ENCODE results near the gene TBC1D10A.

The TBC1D10A gene

DNA sequence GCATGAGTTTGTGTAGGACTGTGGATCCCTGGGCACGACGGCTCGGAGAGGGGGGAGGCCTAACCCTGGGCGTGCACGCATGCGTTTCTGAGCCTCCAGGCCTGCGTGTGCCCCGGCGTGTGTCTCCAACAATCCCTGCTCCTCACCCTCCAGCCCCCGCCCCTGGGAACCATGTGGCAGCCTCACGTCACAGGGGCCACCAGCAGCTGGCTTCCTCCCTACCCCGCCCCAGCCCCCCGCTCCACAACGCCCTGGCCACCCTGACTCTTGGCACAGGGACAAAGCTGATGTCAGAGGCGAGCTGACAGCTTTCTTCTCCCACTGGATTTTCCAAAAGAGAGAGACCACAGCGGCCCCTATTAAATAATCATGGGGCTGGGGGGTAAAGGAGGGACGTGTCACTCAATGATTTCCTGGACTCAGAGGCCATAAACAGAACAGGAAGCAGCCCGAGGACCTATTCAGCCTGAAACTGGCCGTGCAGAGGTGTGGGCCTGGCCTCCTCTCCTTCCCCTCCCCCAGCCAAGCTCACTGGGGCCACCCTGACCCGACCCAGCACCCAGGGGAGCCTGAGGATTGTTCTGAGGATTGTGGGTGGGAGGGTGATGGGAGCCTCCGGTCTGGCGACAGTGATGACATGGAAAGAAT lies 73.4 kb downstream of the TBC1D10A start (continued):
- peak; percentile 77 for TF ChIP-seq GLIS1 (tag by site-specific recombination; IDR thresholded peaks at IDR 0.05)
- TF ChIP-seq, protein P1, sequence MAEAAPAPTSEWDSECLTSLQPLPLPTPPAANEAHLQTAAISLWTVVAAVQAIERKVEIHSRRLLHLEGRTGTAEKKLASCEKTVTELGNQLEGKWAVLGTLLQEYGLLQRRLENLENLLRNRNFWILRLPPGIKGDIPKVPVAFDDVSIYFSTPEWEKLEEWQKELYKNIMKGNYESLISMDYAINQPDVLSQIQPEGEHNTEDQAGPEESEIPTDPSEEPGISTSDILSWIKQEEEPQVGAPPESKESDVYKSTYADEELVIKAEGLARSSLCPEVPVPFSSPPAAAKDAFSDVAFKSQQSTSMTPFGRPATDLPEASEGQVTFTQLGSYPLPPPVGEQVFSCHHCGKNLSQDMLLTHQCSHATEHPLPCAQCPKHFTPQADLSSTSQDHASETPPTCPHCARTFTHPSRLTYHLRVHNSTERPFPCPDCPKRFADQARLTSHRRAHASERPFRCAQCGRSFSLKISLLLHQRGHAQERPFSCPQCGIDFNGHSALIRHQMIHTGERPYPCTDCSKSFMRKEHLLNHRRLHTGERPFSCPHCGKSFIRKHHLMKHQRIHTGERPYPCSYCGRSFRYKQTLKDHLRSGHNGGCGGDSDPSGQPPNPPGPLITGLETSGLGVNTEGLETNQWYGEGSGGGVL (tag by site-specific recombination; IDR thresholded peaks at IDR 0.05): peak; percentile 70
- peak; percentile 21; the same call in 1 of the 2 replicates for TF ChIP-seq PRDM10 (tag by site-specific recombination; IDR thresholded peaks at IDR 0.05)
- peak; percentile 25; the same call in 1 of the 2 replicates for TF ChIP-seq PATZ1 (tag by site-specific recombination; IDR thresholded peaks at IDR 0.05)
- TF ChIP-seq KLF1 (tag by site-specific recombination; IDR thresholded peaks at IDR 0.05): peak; percentile 82
- no peak for TF ChIP-seq ZNF660 (tag by site-specific recombination; IDR thresholded peaks at IDR 0.05)
- no peak for TF ChIP-seq ZNF311 (tag by site-specific recombination; IDR thresholded peaks at IDR 0.05; ENCODE audit: borderline replicate concordance)

DNA sequence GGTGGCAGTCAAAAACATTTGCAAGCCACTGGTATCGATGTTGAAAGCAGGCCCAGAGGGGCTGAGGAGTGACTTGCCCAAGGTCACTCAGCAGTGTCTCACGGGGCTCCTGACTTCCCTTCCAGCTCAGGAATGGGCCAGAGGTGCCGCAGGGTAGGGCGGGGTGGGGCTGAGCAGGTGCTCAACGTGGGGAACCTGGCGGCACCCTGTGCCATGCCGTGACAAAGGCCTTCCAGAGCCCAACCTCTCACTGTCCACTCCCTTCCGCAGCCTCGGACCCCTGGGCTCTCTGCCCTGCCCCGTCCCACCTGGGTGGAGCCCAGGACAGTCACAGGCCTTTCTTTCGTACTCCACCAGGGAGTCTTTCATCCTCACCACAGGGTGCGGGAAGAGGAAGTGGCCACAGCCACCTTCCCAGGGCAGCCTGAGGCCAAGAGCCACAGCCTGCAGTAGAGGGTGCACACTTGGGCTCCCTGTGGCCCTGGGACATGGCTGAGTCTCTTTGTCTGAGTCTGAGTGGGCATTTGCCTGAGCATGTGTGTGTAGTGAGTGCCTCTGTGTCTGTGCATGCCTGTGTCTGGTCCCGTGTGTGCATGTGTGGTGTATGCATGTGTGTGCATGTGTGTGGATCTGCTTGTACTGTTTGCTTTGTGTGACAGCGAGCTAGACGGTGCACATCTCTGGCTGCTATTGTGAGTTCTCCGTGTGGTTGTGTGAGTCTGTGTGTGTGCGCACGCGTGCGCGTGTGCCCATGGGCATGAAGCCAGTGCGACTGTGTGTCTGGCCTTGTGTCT lies 74.1 kb downstream of the TBC1D10A start:
- ChIA-PET CTCF (interaction anchor here (1.4 kb wide), 1 partner anchor 35 kb away, joined by 7 read pairs; no protein-coding TSS in a partner anchor), POLR2A (interaction anchor here (0.5 to 1.0 kb wide), 4 partner anchors 15 to 674 kb away, joined by 4 to 6 read pairs (median 4); no protein-coding TSS in a partner anchor)
- Histone ChIP-seq H3K9me3 (ENCODE audit: control insufficient read depth, insufficient read depth, low read depth, low read length) (no peaks in the 10 kb centered on the region), H3K36me3 (ENCODE audit: control insufficient read depth in 2 of 2, insufficient read depth in 1 of 2, low read length in 2 of 2) (no peaks in the 10 kb centered on the region), H3K27ac (ENCODE audit: extremely low read depth, low read depth, low read length) (no peak overlapping the region; the same call in 1 of the 2 replicates), H3K4me1 (ENCODE audit: control insufficient read depth, insufficient read depth, low read length) (no peaks in the 10 kb centered on the region; the same call in 1 of the 2 replicates), H3K4me3 (ENCODE audit: low read depth, low read length) (no peak overlapping the region)
- TF ChIP-seq ZBTB26 (tag by site-specific recombination; optimal IDR thresholded peaks at IDR 0.05) (peak; percentile 13), ZNF707 (tag by site-specific recombination; IDR thresholded peaks at IDR 0.05) (0 out of 2 replicates have a peak, but pooled peaks have one; percentile 28), ZNF785 (tag by site-specific recombination; IDR thresholded peaks at IDR 0.05) (peak; percentile 28; the same call in 1 of the 2 replicates), TSHZ1 (tag by site-specific recombination; IDR thresholded peaks at IDR 0.05; ENCODE audit: borderline replicate concordance) (no peak), ZIC2 (tag by site-specific recombination; IDR thresholded peaks at IDR 0.05) (peak; percentile 76), ZFP69B (tag by site-specific recombination; IDR thresholded peaks at IDR 0.05) (no peak), ZNF416 (tag by site-specific recombination; IDR thresholded peaks at IDR 0.05) (0 out of 2 replicates have a peak, but pooled peaks have one; percentile 58), ZNF670 (tag by site-specific recombination; IDR thresholded peaks at IDR 0.05; ENCODE audit: low read depth) (0 out of 2 replicates have a peak, but pooled peaks have one; percentile 40)
- TF ChIP-seq, protein P2, sequence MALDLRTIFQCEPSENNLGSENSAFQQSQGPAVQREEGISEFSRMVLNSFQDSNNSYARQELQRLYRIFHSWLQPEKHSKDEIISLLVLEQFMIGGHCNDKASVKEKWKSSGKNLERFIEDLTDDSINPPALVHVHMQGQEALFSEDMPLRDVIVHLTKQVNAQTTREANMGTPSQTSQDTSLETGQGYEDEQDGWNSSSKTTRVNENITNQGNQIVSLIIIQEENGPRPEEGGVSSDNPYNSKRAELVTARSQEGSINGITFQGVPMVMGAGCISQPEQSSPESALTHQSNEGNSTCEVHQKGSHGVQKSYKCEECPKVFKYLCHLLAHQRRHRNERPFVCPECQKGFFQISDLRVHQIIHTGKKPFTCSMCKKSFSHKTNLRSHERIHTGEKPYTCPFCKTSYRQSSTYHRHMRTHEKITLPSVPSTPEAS (tag by site-specific recombination; IDR thresholded peaks at IDR 0.05): peak; percentile 79
